Neural progenitor cell (in vitro differentiated cells): ENCODE measurements around the gene TNNI3K.

Source experiments
- CTCF ChIP-seq: fragments of 200-600 bp; sonication (generic); IDR thresholded peaks from 2 replicates; pipeline ENCODE4 v1.5.1; 2017; ENCODE audit warnings: antibody characterized with exemption, mild to moderate bottlenecking
- EZH2 ChIP-seq: fragments of 200-600 bp; sonication (generic); IDR thresholded peaks from 2 replicates; pipeline ENCODE4 v1.6.1; 2017; ENCODE audit warnings: antibody characterized with exemption, mild to moderate bottlenecking, moderate library complexity

- TF ChIP-seq CTCF, result no peak
- no peak for TF ChIP-seq EZH2
Observed at GRCh38 chr1:74362691-74363090, 127.5 kb downstream of the TNNI3K start.
